Fibroblast of skin of right quadriceps (primary cell): Measurements from ENCODE around the gene IRAK4.
"Not testable (repeated sequence)": the region's sequence is repeated elsewhere in the genome, so short reads cannot be mapped to it uniquely, and the experiment has no call there.

Experiments
- DNase-seq: peaks from one replicate; pipeline ENCODE4 v3.0.0-alpha.2; 2013

IRAK4 gene

GRCh38 chr12:43758728-43759563 lies at the start of gene IRAK4, which contains the start of gene PUS7L:
IRAK4 (plus strand) TSS chr12:43758951; CDS start chr12:43768112, 9,161 bp downstream.
PUS7L (minus strand) TSS chr12:43758790; CDS start chr12:43755245, 3,545 bp downstream.
- peak; percentile 97 for DNase-seq

DNA sequence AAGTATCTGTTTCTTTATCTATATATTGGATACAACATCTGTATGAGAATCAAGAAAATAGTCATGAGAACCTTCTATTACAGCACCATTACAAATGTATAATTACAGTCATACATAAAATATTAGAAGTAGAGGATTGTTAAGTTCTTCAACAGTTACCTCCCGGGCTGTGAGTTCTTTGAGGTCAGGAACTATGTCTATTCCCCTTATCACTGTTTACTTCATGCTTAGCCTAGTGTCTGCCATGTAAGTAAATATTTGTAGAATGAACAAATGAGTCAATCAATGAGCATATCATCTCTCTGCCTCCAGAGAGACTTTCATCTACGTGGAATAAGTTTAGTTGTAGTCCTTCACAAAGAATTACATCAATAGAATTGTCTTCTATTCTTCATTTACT lies 47.4 kb upstream of the IRAK4 start:
- no peak for DNase-seq

GRCh38 chr12:43722621-43723020 lies 36.1 kb upstream of the IRAK4 start:
- no peak for DNase-seq

GRCh38 chr12:43723134-43723533 lies 35.6 kb upstream of the IRAK4 start:
- no peak for DNase-seq

DNA sequence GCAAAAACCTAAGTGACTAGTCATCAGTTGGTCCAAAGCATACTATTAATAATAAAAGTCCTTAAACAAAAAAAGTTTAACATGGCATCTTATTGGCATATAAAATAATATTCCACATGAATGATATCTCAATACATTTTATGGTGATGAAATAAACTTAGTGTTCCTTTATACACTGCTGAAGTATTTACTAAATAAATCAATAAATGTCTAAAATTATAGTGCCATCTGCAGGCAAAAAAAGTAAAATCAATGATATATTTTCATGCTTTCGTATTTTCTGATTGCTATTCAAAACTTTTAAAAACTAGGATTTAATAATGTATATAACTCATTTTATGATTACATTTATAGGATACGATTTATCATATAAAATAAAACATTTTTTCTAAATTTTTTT lies 30.6 kb upstream of the IRAK4 start:
- DNase-seq: no peak

GRCh38 chr12:43728698-43729097 lies 30.1 kb upstream of the IRAK4 start:
- DNase-seq: no peak

GRCh38 chr12:43730283-43730682 lies 28.5 kb upstream of the IRAK4 start:
- DNase-seq: no peak

DNA sequence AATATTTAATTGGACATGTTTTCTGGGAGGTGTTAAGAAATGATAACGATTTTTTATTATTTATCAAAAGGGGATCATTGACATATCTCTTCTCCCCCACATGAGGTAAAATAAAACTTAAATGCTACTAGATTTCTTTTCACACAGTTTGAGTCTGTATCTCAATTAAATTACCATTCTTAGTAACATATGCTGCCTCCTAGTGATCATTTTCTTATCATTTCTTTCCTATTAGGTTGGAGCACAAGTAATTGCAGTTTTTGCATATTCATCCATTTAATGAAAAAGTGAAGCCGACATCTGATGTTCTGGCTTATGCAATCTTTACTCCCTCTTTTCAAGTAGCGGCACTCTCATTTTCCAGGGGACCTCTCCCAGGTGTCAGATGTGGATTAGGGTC lies 25.1 kb upstream of the IRAK4 start:
- DNase-seq: no peak

DNA sequence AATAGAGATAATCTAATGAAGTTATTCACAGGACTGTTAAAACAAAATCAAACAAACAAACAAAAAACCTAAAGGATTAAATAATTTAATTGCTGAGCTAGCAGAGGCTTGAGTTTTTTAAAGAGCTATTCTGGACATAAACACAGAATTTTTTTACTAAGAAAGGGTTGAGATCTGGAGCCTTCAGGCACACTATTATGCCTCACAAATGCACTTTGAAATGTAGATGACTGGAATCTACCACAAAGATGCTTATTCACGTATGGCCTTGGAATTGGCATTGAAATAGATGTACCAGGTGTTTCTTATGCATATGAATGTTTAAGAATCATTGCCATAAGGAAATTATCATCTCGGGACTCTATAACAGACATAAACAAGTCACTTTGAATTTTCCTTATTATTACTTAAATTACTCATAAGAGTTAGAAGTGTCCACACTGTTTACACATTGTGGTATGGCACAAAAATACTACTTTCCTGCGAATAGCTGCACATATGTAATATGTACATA lies 21.8 kb upstream of the IRAK4 start:
- peak; percentile 7 for DNase-seq

GRCh38 chr12:43737646-43738045 lies 21.1 kb upstream of the IRAK4 start:
- peak; percentile 84 for DNase-seq

- peak; percentile 31 for DNase-seq
Measured at GRCh38 chr12:43740511-43741100, 18.1 kb upstream of the IRAK4 start.

DNA sequence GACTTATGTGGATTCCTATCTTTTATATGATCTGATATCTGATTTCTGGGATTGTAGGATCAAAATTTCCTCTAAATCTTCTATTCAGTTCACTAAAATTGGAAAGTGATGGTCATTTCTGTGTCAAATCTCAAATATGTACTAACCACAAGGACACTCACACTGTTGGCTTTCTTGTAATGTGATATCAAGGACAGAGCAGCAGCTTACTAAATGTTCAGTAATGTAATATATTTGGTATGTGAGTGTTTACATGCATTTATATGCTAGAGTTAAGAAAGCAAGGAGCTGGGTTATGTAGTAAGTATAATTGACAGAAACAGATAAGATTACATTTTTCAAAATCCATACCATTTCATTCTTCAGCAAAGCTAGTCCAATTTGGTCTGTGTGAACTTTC lies 16.6 kb upstream of the IRAK4 start:
- peak; percentile 88 for DNase-seq

DNA sequence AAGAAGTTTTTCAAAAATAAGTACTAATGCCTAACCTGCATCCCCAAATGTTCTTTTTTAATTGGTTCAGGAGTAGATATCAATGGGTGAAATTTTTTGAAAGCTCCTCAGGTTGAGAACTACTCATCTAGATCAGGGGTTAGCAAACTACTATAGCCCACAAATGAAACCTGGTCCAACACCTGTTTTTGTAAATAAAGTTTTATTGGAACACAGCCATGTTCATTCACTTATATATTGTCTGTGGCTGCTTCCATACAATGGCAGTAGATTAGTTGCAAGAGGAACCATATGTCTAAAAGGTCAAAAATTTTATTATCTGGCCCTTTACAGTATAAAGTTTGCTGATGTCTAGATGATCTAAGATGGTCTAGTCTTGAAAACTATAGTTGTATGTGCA lies 13.9 kb upstream of the IRAK4 start:
- no peak for DNase-seq

GRCh38 chr12:43749016-43749415 lies 9.7 kb upstream of the IRAK4 start:
- no peak for DNase-seq

GRCh38 chr12:43750814-43751213 lies 7.9 kb upstream of the IRAK4 start:
- no peak for DNase-seq

DNA sequence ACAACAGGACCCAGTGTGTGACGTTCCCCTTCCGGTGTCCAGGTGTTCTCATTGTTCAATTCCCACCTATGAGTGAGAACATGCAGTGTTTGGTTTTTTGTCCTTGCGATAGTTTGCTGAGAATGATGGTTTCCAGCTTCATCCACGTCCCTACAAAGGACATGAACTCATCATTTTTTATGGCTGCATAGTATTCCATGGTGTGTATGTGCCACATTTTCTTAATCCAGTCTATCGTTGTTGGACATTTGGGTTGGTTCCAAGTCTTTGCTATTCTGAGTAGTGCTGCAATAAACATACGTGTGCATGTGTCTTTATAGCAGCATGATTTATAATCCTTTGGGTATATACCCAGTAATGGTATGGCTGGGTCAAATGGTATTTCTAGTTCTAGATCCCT lies 7.4 kb upstream of the IRAK4 start:
- not testable (repeated sequence) for DNase-seq

DNA sequence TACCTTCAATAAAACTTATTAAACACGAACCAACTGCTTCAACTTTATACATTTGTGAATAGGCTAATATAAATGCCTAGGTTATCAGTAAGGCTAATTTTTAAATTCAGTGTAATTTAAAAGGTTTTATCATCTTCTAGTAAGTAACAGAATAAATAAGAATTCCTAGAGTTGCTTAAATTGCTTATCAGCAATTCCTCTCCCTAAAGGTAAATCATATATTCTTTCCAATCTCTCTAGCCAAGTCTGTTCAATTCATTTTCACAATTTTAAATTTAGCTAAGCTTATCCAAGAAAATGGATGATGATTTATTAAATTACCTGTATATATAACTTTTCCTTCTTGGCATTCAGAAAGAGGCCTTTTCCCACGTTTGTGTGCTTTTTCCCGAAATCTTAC lies 4.7 kb upstream of the IRAK4 start:
- DNase-seq: no peak

DNA sequence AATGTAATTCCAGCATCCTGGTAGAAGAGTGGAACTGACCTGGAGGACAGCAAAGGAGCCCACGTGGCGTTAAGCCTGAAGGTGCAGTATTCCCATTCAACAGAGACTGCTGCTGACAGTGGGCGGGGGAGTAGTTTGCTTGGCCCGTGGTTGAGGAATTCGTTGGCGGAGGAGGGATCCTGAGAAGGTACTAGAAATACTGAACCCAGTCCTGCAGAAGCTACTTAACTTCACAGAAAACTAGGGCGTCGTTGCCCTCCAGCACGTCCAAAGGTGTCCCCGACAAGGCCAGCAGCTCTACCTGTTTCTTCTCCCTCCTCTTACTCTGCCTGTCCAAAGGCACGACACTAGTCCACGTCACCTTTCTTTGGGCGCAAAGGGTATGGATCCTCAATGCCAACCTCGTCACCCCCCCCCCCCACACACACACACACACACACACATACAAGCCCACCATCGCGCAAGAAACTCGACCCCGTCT lies 464 bp upstream of the IRAK4 start:
- DNase-seq: peak; percentile 28

- DNase-seq: no peak
Measured at GRCh38 chr12:43760396-43760795, 1.6 kb downstream of the IRAK4 start.

DNA sequence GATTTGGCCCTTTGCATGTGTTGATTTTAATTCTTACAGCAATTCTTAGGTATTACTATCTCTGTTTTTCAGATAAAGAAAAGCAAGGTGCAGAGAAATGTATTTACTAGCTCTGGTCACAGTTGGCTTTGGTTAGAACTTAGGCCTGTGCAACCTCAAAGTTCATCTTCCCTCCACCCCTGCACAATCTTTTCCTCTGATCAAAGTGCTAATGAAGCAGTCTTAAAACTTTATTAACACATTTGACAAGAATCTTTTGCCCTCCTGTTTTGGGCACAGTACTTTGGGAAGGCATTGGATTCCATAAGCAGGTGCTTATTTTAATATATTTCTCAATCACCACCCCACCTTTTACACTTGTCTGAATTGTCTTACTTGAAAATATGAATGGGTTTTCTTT lies 2.7 kb downstream of the IRAK4 start:
- DNase-seq: no peak

DNA sequence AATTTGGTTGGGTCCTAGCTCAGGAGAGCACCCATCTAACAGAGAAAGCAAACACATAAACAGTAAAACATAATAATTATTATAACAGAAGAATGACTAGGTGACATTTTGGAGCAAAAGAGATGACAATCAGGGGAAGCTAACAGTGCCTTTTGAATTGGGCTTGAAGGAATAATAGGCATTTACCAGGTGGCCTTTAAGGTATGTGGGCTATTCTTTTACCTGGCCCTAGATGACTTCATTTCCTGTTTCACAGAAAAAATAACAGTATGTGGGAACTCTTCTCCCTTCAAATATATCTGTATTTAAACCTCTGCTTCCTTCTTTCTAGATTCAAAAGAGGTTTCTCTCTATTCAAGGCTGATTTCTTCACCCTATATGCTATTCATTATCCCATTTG lies 3.8 kb downstream of the IRAK4 start:
- DNase-seq: no peak

DNA sequence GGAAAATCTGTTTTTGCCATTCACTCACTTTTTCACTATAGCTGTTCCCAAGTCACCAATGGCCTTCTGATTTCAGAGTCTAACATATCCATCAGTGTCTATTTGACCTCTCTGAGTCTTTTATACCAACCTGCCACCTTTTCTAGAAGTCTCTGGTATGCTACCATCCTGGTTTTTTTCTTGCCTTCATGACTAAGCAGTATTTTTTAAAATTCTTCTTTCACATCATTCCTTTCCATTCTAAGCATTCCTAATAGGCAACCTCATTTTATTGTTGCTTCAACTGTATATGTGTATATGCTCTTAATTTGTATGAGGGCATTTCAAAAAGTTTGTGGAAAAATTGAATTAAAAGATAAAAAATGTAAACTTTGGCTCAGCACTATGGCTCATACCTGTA lies 5.0 kb downstream of the IRAK4 start:
- DNase-seq: no peak

DNA sequence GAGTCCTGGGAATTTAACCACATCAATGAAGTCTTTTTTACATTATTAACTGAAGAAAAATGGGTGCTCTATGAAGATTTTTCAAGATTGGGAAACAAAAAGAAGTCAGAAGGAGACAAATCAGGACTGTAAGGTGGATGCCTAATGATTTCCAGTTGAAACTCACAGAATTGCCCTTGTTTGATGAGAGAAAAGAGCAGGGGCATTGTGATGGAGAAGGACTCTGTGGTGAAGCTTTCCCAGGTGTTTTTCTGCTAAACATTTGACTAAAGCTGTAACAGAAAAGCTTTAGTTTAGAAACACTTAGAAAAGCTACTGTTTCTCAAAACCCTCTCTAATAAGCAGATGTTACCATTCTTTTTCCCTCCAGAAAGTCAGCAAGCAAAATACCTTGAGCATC lies 5.8 kb downstream of the IRAK4 start:
- DNase-seq: no peak

GRCh38 chr12:43766291-43766690 lies 7.5 kb downstream of the IRAK4 start:
- peak; percentile 45 for DNase-seq
